Neural progenitor cell (in vitro differentiated cells): ENCODE results near the gene KLRG1. TPM values are rescaled to one million over a fixed set of nuclear protein-coding genes. Genes with fewer than 3 reads are reported as not detected.

ENCODE experiments used
- DNase-seq: peaks from one replicate; pipeline ENCODE4 v3.0.0-alpha.2; 2016; ENCODE audit warnings: low spot score
- H2AFZ ChIP-seq: fragments of 200-600 bp; sonication (generic); replicated peaks from 2 replicates; pipeline ENCODE4 v1.6.1; 2016; ENCODE audit warnings: antibody characterized with exemption
- H3F3A ChIP-seq: fragments of 200-600 bp; sonication (generic); 2 replicates; pipeline ENCODE4 v1.6.1; 2016; ENCODE audit warnings: antibody characterized with exemption, low read depth
- H3K27ac ChIP-seq: fragments of 200-600 bp; sonication (generic); 2 replicates; pipeline ENCODE4 v1.5.1; 2016; ENCODE audit warnings: mild to moderate bottlenecking
- H3K27me3 ChIP-seq: fragments of 200-600 bp; sonication (generic); 2 replicates; pipeline ENCODE4 v1.6.1; 2016; ENCODE audit warnings: mild to moderate bottlenecking, moderate library complexity
- H3K36me3 ChIP-seq: fragments of 200-600 bp; sonication (generic); 2 replicates; pipeline ENCODE4 v1.5.1; 2016
- H3K4me1 ChIP-seq: fragments of 200-600 bp; sonication (generic); 2 replicates; pipeline ENCODE4 v1.6.1; 2016; ENCODE audit warnings: mixed run types
- H3K4me2 ChIP-seq: fragments of 200-600 bp; sonication (generic); 2 replicates; pipeline ENCODE4 v1.6.1; 2016
- H3K4me3 ChIP-seq: fragments of 200-600 bp; sonication (generic); 2 replicates; pipeline ENCODE4 v1.5.1; 2016
- H3K79me2 ChIP-seq: fragments of 200-600 bp; sonication (generic); 2 replicates; pipeline ENCODE4 v1.6.1; 2016; ENCODE audit warnings: low read depth
- H3K9ac ChIP-seq: fragments of 200-600 bp; sonication (generic); 2 replicates; pipeline ENCODE4 v1.6.1; 2016
- H3K9me3 ChIP-seq: fragments of 200-600 bp; sonication (generic); 2 replicates; pipeline ENCODE4 v1.5.1; 2016; ENCODE audit warnings: low read depth
- H4K20me1 ChIP-seq: fragments of 200-600 bp; sonication (generic); 2 replicates; pipeline ENCODE4 v1.6.1; 2016; ENCODE audit warnings: low read depth
- H3K27ac Mint-ChIP-seq: 3 replicates; pipeline ENCODE4 v1.8.0; 2021; ENCODE audit warnings: mixed read lengths
- H3K27me3 Mint-ChIP-seq: 2 replicates; pipeline ENCODE4 v1.8.0; 2022; ENCODE audit warnings: low read depth, mild to moderate bottlenecking, inconsistent platforms, moderate library complexity, mixed read lengths; ENCODE audit not compliant: insufficient read depth
- H3K36me3 Mint-ChIP-seq: 3 replicates; pipeline ENCODE4 v1.8.0; 2021; ENCODE audit warnings: mixed read lengths
- H3K4me1 Mint-ChIP-seq: 3 replicates; pipeline ENCODE4 v1.8.0; 2021; ENCODE audit warnings: mixed read lengths
- H3K4me3 Mint-ChIP-seq: 3 replicates; pipeline ENCODE4 v1.8.0; 2021; ENCODE audit warnings: mild to moderate bottlenecking, moderate library complexity, mixed read lengths
- H3K9me3 Mint-ChIP-seq: 3 replicates; pipeline ENCODE4 v1.8.0; 2020; ENCODE audit warnings: mixed read lengths
- EZH2 ChIP-seq: fragments of 200-600 bp; sonication (generic); IDR thresholded peaks from 2 replicates; pipeline ENCODE4 v1.6.1; 2017; ENCODE audit warnings: antibody characterized with exemption, mild to moderate bottlenecking, moderate library complexity
- EZH2phosphoT487 ChIP-seq: fragments of 200-600 bp; sonication (generic); IDR thresholded peaks from 2 replicates; pipeline ENCODE4 v1.6.1; 2017; ENCODE audit warnings: antibody characterized with exemption
- total RNA-seq: library from RNA; depleted of rRNA; stranded (reverse); fragments of >200 nt; gene quantifications from 2 replicates; pipeline ENCODE4 v1.2.3, GENCODE V29; 2015; ENCODE audit warnings: low replicate concordance
- TF ChIP-seq, protein P1 (sequence below): fragments of 200-600 bp; sonication (generic); IDR thresholded peaks from 2 replicates; pipeline ENCODE4 v1.5.1; 2017; ENCODE audit warnings: antibody characterized with exemption, mild to moderate bottlenecking

The KLRG1 gene
- total RNA-seq, 1 donor from 2014 or later = 26.9 TPM

DNA sequence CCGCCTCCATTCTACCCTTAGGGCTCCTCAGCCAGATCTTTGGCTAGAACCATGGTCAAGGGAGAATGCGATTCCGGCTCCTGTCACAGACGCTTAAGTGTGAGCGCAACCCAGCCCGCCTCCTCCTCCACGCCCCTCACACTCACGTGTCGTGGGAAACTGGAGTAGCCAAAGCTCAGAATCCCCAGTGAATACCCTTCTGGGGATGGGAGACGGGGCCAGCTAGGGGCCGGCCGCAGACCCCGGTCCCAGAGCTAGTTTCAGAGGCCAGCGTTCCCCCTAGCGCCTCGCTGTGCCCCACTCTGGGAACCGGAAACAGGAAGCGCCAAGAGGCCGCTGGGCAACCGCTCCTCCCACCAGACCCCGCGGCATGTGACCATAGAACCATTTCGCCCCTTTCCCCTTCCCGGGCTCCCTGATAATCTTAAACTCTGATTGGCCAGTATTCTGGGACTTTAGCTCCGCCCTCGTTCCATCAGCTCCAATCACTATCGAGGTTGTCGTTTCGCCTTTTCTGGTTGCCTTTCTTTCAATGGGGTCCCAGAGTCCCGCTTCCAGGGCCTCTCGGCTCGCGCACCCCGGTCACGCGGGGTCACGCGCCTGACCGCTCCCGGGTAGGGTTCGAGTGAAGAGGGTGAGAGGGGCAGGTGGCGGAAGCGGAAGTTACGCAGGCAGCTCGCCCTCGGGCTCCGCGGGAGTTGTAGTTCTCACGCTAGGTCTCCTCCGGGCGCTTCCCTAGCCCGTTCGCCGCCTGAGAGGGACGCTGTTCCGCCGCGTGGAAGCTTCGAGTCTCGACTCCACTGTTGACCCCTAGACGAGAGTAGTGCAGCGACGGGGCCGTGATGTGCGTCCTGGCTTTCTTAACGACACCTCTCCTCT, 39.8 kb upstream of the KLRG1 start, which contains the start of gene M6PR:
Gene M6PR (minus strand): TSS at position 304 of the 879 bp plus-strand sequence. CDS start 3,241 bp downstream, outside the sequence.
- Histone ChIP-seq H3K9ac (peak within 1 kb of the TSS; percentile 91), H3K4me1 (peaks cover 17% of the 10 kb centered on the region), H4K20me1 (peaks cover 31% of the 10 kb centered on the region), H3K27me3 (no peaks in the 10 kb centered on the region), H3F3A (peaks cover 20% of the 10 kb centered on the region), H3K27ac (peak within 1 kb of the TSS; percentile 100), H3K36me3 (no peaks in the 10 kb centered on the region), H2AFZ (peak within 1 kb of the TSS; percentile 98), H3K4me2 (peak within 1 kb of the TSS; percentile 89), H3K79me2 (peaks cover 57% of the 10 kb centered on the region), H3K4me3 (peak within 1 kb of the TSS; percentile 84), H3K9me3 (no peaks in the 10 kb centered on the region)
- H3K4me3 Mint-ChIP-seq = peak within 1 kb of the TSS; percentile 95
- peaks cover 9% of the 10 kb centered on the region for H3K4me1 Mint-ChIP-seq
- H3K27me3 Mint-ChIP-seq = no peaks in the 10 kb centered on the region
- peak within 1 kb of the TSS; percentile 96 for H3K27ac Mint-ChIP-seq
- H3K36me3 Mint-ChIP-seq = peaks cover 13% of the 10 kb centered on the region
- H3K9me3 Mint-ChIP-seq = peaks cover 5% of the 10 kb centered on the region
- DNase-seq = peak; percentile 97
- TF ChIP-seq, protein P1, sequence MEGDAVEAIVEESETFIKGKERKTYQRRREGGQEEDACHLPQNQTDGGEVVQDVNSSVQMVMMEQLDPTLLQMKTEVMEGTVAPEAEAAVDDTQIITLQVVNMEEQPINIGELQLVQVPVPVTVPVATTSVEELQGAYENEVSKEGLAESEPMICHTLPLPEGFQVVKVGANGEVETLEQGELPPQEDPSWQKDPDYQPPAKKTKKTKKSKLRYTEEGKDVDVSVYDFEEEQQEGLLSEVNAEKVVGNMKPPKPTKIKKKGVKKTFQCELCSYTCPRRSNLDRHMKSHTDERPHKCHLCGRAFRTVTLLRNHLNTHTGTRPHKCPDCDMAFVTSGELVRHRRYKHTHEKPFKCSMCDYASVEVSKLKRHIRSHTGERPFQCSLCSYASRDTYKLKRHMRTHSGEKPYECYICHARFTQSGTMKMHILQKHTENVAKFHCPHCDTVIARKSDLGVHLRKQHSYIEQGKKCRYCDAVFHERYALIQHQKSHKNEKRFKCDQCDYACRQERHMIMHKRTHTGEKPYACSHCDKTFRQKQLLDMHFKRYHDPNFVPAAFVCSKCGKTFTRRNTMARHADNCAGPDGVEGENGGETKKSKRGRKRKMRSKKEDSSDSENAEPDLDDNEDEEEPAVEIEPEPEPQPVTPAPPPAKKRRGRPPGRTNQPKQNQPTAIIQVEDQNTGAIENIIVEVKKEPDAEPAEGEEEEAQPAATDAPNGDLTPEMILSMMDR = peak; percentile 55
- TF ChIP-seq EZH2phosphoT487 = peak; percentile 37
- TF ChIP-seq EZH2 = no peak

DNA sequence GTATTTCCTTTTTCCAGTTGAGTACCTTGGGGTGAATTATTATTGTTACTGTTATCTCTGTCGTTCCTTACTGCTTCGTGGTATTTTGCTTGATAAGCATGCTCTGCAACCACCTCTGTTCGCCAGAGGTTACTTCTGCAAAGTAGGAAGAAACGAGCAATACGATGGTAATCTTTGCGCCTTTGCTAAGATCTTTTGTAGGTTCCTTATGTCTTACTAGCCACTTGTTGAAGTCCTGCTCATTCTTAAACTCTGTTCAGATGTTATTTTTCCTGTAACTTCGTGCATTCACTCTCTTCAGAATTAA, 39.2 kb upstream of the KLRG1 start:
- H4K20me1 ChIP-seq = peaks cover 31% of the 10 kb centered on the region
- Mint-ChIP-seq H3K36me3 (peaks cover 13% of the 10 kb centered on the region), H3K4me1 (peaks cover 9% of the 10 kb centered on the region), H3K27me3 (no peaks in the 10 kb centered on the region), H3K4me3 (peak overlapping the region; percentile 95), H3K27ac (peak overlapping the region; percentile 96), H3K9me3 (peaks cover 5% of the 10 kb centered on the region)
- H3K9ac ChIP-seq = peak overlapping the region; percentile 1
- H3K79me2 ChIP-seq = peaks cover 51% of the 10 kb centered on the region
- H3K36me3 ChIP-seq = no peaks in the 10 kb centered on the region
- peak overlapping the region; percentile 98 for H2AFZ ChIP-seq
- DNase-seq = no peak
- H3K27ac ChIP-seq = peak overlapping the region; percentile 100
- H3K9me3 ChIP-seq = no peaks in the 10 kb centered on the region
- peaks cover 20% of the 10 kb centered on the region for H3F3A ChIP-seq
- peaks cover 17% of the 10 kb centered on the region for H3K4me1 ChIP-seq
- no peaks in the 10 kb centered on the region for H3K27me3 ChIP-seq
- TF ChIP-seq, protein P1 = no peak
- no peak for TF ChIP-seq EZH2
- peak overlapping the region; percentile 89 for H3K4me2 ChIP-seq
- peak overlapping the region; percentile 84 for H3K4me3 ChIP-seq

- Histone ChIP-seq H3K9me3 (no peaks in the 10 kb centered on the region), H3K4me1 (peaks cover 17% of the 10 kb centered on the region), H4K20me1 (peaks cover 31% of the 10 kb centered on the region), H3K4me2 (peak overlapping the region; percentile 89), H3K36me3 (no peaks in the 10 kb centered on the region), H2AFZ (peak overlapping the region; percentile 98), H3K9ac (peak overlapping the region; percentile 1), H3F3A (peaks cover 20% of the 10 kb centered on the region), H3K79me2 (peaks cover 44% of the 10 kb centered on the region), H3K27me3 (no peaks in the 10 kb centered on the region), H3K4me3 (peak overlapping the region; percentile 84), H3K27ac (no peak overlapping the region)
- no peak for DNase-seq
- TF ChIP-seq EZH2phosphoT487 (no peak), EZH2 (no peak)
- TF ChIP-seq, protein P1 = no peak
- Mint-ChIP-seq H3K36me3 (peaks cover 13% of the 10 kb centered on the region), H3K4me3 (peak overlapping the region; percentile 95), H3K9me3 (peaks cover 5% of the 10 kb centered on the region), H3K27ac (peak overlapping the region; percentile 96), H3K4me1 (peaks cover 9% of the 10 kb centered on the region), H3K27me3 (no peaks in the 10 kb centered on the region)
Measured at GRCh38 chr12:8950702-8951478, 38.5 kb upstream of the KLRG1 start.
